ENCODE results near the gene BAZ1B. TPM values are rescaled to one million over a fixed set of nuclear protein-coding genes. Genes with fewer than 3 reads are reported as not detected.
"Not testable (repeated sequence)": the region's sequence is repeated elsewhere in the genome, so short reads cannot be mapped to it uniquely, and the experiment has no call there.

Gene BAZ1B
- total RNA-seq, 2 experiments from 2014 or later: 82.3 to 83.8 TPM

DNA sequence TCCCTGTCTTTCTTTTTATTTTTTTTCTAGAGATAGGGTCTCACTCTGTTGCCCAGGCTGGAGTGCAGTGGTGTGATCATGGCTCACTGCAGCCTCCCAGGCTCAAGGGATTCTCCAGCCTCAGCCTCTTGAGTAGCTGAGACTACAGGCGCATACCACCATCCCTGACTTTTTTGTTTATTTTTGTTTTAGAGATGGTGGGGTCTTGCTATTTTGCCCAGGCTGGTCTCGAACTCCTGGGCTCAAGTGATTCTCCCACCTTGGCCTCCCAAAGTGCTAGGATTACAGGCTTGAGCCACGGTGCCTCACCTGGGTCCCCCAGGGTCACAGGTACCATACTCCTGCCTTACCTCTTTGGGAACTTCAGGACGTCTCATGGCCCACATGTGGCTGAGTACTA, 91.6 kb downstream of the BAZ1B start:
- H3K27me3 Mint-ChIP-seq; H3K9me3 Mint-ChIP-seq; H3K27ac Mint-ChIP-seq; POLR2A ChIA-PET; H3K4me3 Mint-ChIP-seq; H3K36me3 Mint-ChIP-seq; intact Hi-C loops (cut with micrococcal nuclease); H3K4me1 Mint-ChIP-seq (ENCODE audit: low read depth); DNase-seq: not testable (repeated sequence)
- CTCF ChIA-PET: interaction anchor here (0.7 kb wide), 1 partner anchor 17 kb away, joined by 5 read pairs; no protein-coding TSS in a partner anchor

- peaks cover 5% of the 10 kb centered on the region for H3K27me3 Mint-ChIP-seq
- CTCF ChIA-PET: interaction anchor here (0.7 kb wide), 1 partner anchor 18 kb away, joined by 5 read pairs; no protein-coding TSS in a partner anchor
- no peak overlapping the region for H3K27ac Mint-ChIP-seq
- DNase-seq: no peak
- H3K4me3 Mint-ChIP-seq: no peak overlapping the region
- H3K4me1 Mint-ChIP-seq (ENCODE audit: low read depth): peaks cover 2% of the 10 kb centered on the region
- POLR2A ChIA-PET: no interaction called here
- peaks cover 2% of the 10 kb centered on the region for H3K36me3 Mint-ChIP-seq
- peaks cover 3% of the 10 kb centered on the region for H3K9me3 Mint-ChIP-seq
- intact Hi-C loops (cut with micrococcal nuclease): no loop called here
Measured at GRCh38 chr7:73429622-73430505, 92.2 kb downstream of the BAZ1B start.

DNA sequence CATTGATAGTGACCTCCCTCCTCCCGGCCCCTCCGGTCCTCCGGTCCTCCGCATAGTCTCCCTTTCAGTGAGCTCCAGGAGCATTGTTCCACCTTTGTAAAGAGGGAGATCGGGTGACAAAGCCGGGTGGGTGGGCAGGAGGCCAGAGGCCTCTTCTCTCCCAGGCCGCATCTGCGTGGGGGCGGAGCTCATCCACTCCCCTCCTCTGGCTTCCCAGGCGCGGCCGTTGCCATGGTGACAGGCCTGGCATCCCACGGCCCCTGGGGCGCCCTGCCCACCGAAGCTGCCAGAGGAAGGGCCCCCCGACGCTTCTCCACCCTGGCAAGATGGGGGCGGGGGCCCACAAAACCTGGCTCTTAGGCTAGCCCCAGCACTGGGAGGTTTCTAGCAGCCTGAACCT, 92.9 kb downstream of the BAZ1B start:
- no peaks in the 10 kb centered on the region for H3K36me3 Mint-ChIP-seq
- intact Hi-C loops (cut with micrococcal nuclease): no loop called here
- POLR2A ChIA-PET: no interaction called here

GRCh38 chr7:73427902-73428787, 93.9 kb downstream of the BAZ1B start:
- DNase-seq: no peak
- Mint-ChIP-seq H3K27ac (no peak overlapping the region), H3K9me3 (no peaks in the 10 kb centered on the region), H3K4me1 (ENCODE audit: low read depth) (peaks cover 1% of the 10 kb centered on the region), H3K27me3 (peaks cover 7% of the 10 kb centered on the region), H3K4me3 (no peak overlapping the region), H3K36me3 (no peaks in the 10 kb centered on the region)
- ChIA-PET POLR2A (no interaction called here), CTCF (no interaction called here)
- intact Hi-C loops (cut with micrococcal nuclease): no loop called here

More for the DNA sequence above, 92.9 kb downstream of the BAZ1B start:
- CTCF ChIA-PET: no interaction called here
- Mint-ChIP-seq H3K27ac (no peak overlapping the region), H3K4me1 (ENCODE audit: low read depth) (no peaks in the 10 kb centered on the region), H3K4me3 (no peak overlapping the region), H3K27me3 (peaks cover 5% of the 10 kb centered on the region), H3K9me3 (no peaks in the 10 kb centered on the region)
- no peak for DNase-seq

GRCh38 chr7:73426016-73426415, 96.1 kb downstream of the BAZ1B start:
- CTCF ChIA-PET: no interaction called here
- Mint-ChIP-seq H3K4me3 (no peak overlapping the region), H3K36me3 (no peaks in the 10 kb centered on the region), H3K9me3 (no peaks in the 10 kb centered on the region), H3K4me1 (ENCODE audit: low read depth) (peaks cover 1% of the 10 kb centered on the region), H3K27ac (no peak overlapping the region), H3K27me3 (peaks cover 7% of the 10 kb centered on the region)
- POLR2A ChIA-PET: no interaction called here
- DNase-seq: no peak
- intact Hi-C loops (cut with micrococcal nuclease): no loop called here

- no peak for DNase-seq
- ChIA-PET CTCF (interaction anchor here (0.7 kb wide), 1 partner anchor 179 kb away, joined by 3 read pairs; no protein-coding TSS in a partner anchor), POLR2A (no interaction called here)
- H3K4me1 Mint-ChIP-seq (ENCODE audit: low read depth): peaks cover 1% of the 10 kb centered on the region
- no peak overlapping the region for H3K27ac Mint-ChIP-seq
- no peak overlapping the region for H3K4me3 Mint-ChIP-seq
- intact Hi-C loops (cut with micrococcal nuclease): no loop called here
- peaks cover 7% of the 10 kb centered on the region for H3K27me3 Mint-ChIP-seq
- no peaks in the 10 kb centered on the region for H3K9me3 Mint-ChIP-seq
- no peaks in the 10 kb centered on the region for H3K36me3 Mint-ChIP-seq
Measured at GRCh38 chr7:73425356-73425983, 96.6 kb downstream of the BAZ1B start.

GRCh38 chr7:73424489-73424885, 97.6 kb downstream of the BAZ1B start:
- CTCF ChIA-PET: interaction anchor here (0.7 to 1.4 kb wide), 2 partner anchors 28 to 180 kb away, joined by 3 read pairs; no protein-coding TSS in a partner anchor
- H3K36me3 Mint-ChIP-seq: no peaks in the 10 kb centered on the region
- intact Hi-C loops (cut with micrococcal nuclease): no loop called here
- H3K4me3 Mint-ChIP-seq: no peak overlapping the region
- no peaks in the 10 kb centered on the region for H3K9me3 Mint-ChIP-seq
- peaks cover 1% of the 10 kb centered on the region for H3K4me1 Mint-ChIP-seq (ENCODE audit: low read depth)
- H3K27me3 Mint-ChIP-seq: peaks cover 7% of the 10 kb centered on the region
- DNase-seq: no peak
- no peak overlapping the region for H3K27ac Mint-ChIP-seq
- POLR2A ChIA-PET: no interaction called here

- no peak overlapping the region for H3K4me3 Mint-ChIP-seq
- no peaks in the 10 kb centered on the region for H3K36me3 Mint-ChIP-seq
- intact Hi-C loops (cut with micrococcal nuclease): no loop called here
- peaks cover 1% of the 10 kb centered on the region for H3K4me1 Mint-ChIP-seq (ENCODE audit: low read depth)
- POLR2A ChIA-PET: no interaction called here
- CTCF ChIA-PET: interaction anchor here (1.0 to 1.4 kb wide), 2 partner anchors 28 kb away, joined by 3 read pairs; no protein-coding TSS in a partner anchor
- no peaks in the 10 kb centered on the region for H3K9me3 Mint-ChIP-seq
- no peak for DNase-seq
- H3K27ac Mint-ChIP-seq: no peak overlapping the region
- peaks cover 7% of the 10 kb centered on the region for H3K27me3 Mint-ChIP-seq
Measured at GRCh38 chr7:73423519-73424488, 98.3 kb downstream of the BAZ1B start.

DNA sequence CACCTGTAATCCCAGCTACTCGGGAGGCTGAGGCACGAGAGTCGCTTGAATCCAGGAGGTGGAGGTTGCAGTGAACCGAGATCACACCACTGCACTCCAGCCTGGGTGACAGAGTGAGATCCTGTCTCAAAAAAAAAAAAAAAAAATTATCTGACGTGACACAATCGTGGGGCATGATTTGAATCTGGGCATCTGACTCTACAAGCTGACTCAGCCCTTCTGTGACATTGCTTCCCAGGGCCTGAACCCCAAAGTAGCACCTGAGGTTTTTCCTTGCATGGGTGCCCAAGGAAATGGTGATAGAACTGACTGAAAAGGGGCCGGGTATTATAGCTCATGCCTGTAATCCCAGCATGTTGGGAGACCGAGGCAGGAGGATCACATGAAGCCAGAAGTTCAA, 101.5 kb downstream of the BAZ1B start:
- H3K27me3 Mint-ChIP-seq; H3K4me1 Mint-ChIP-seq (ENCODE audit: low read depth); H3K9me3 Mint-ChIP-seq; H3K27ac Mint-ChIP-seq; intact Hi-C loops (cut with micrococcal nuclease); H3K4me3 Mint-ChIP-seq; DNase-seq; H3K36me3 Mint-ChIP-seq: not testable (repeated sequence)
- POLR2A ChIA-PET: interaction anchor here (0.6 kb wide), 1 partner anchor 15 kb away, joined by 3 read pairs; no protein-coding TSS in a partner anchor
- CTCF ChIA-PET: interaction anchor here (0.9 kb wide), 1 partner anchor 31 kb away, joined by 3 read pairs; no protein-coding TSS in a partner anchor

DNA sequence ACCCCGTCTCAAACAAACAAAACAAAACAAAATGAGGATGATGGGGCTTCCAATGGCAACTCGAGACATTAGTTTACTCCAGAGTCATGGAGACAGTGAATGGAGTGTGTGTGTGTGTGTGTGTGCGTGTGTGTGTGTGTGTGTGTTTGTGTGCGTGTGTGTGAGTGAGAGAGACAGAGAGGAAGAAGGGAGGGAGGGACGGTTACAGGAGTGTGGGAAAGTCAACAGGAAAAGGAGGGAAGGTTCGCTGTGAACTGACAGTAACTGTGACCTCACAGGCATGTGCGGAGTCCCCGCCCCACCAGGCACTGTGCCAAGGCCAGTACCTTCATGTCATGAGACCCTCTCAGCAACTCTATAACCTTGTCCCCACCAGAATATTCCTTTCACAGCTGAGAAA, 102.1 kb downstream of the BAZ1B start:
- H3K9me3 Mint-ChIP-seq; DNase-seq; POLR2A ChIA-PET; H3K4me1 Mint-ChIP-seq (ENCODE audit: low read depth); H3K4me3 Mint-ChIP-seq; intact Hi-C loops (cut with micrococcal nuclease); H3K36me3 Mint-ChIP-seq; CTCF ChIA-PET; H3K27ac Mint-ChIP-seq; H3K27me3 Mint-ChIP-seq: not testable (repeated sequence)

- ChIA-PET CTCF (no interaction called here), POLR2A (no interaction called here)
- no peaks in the 10 kb centered on the region for H3K9me3 Mint-ChIP-seq
- no peak overlapping the region for H3K4me3 Mint-ChIP-seq
- H3K36me3 Mint-ChIP-seq: no peaks in the 10 kb centered on the region
- no peak overlapping the region for H3K27ac Mint-ChIP-seq
- intact Hi-C loops (cut with micrococcal nuclease): no loop called here
- DNase-seq: no peak
- H3K4me1 Mint-ChIP-seq (ENCODE audit: low read depth): no peaks in the 10 kb centered on the region
- no peaks in the 10 kb centered on the region for H3K27me3 Mint-ChIP-seq
Measured at GRCh38 chr7:73418113-73418703, 103.9 kb downstream of the BAZ1B start.

Measured in activated CD4-positive, alpha-beta memory T cell treated with anti-CD3 and anti-CD28 coated beads for 36 hours (primary cell).